Jurkat, Clone E6-1 (cell line): ENCODE data around the gene RAB5A.
"Not testable (repeated sequence)": the region's sequence is repeated elsewhere in the genome, so short reads cannot be mapped to it uniquely, and the experiment has no call there.

Experiments used
- DNase-seq: peaks from one replicate; pipeline ENCODE4 v3.0.0-alpha.2; 2011; ENCODE audit warnings: low read depth, low spot score
- H3K4me3 ChIP-seq: 2 replicates; pipeline ENCODE4 v1.5.1; 2011; ENCODE audit warnings: mild to moderate bottlenecking, low read length, control low read depth, moderate library complexity

The RAB5A gene

GRCh38 chr3:19945969-19946831, 697 bp upstream of the RAB5A start:
- peak overlapping the region; percentile 76 for H3K4me3 ChIP-seq
- DNase-seq: no peak

GRCh38 chr3:19947549-19948225, 790 bp downstream of the RAB5A start:
- DNase-seq: no peak
- H3K4me3 ChIP-seq: peak overlapping the region; percentile 76

GRCh38 chr3:19948226-19948591, 1.3 kb downstream of the RAB5A start:
- peak overlapping the region; percentile 76 for H3K4me3 ChIP-seq
- DNase-seq: no peak

- no peak for DNase-seq
- H3K4me3 ChIP-seq: no peak overlapping the region
These were observed 3.4 kb downstream of the RAB5A start for GRCh38 chr3:19950316-19950715.

GRCh38 chr3:19954676-19955075, 7.8 kb downstream of the RAB5A start:
- DNase-seq: no peak
- H3K4me3 ChIP-seq: no peak overlapping the region

GRCh38 chr3:19957354-19957753, 10.5 kb downstream of the RAB5A start:
- DNase-seq, H3K4me3 ChIP-seq: not testable (repeated sequence)

GRCh38 chr3:19959505-19959904, 12.6 kb downstream of the RAB5A start:
- DNase-seq: no peak
- no peak overlapping the region for H3K4me3 ChIP-seq

- no peak for DNase-seq
- H3K4me3 ChIP-seq: no peak overlapping the region
These were observed 13.8 kb downstream of the RAB5A start for GRCh38 chr3:19960696-19961095.

GRCh38 chr3:19961960-19962359, 15.1 kb downstream of the RAB5A start:
- no peak overlapping the region for H3K4me3 ChIP-seq
- no peak for DNase-seq

GRCh38 chr3:19967208-19967607, 20.3 kb downstream of the RAB5A start:
- no peak for DNase-seq
- no peak overlapping the region for H3K4me3 ChIP-seq

- no peak for DNase-seq
- no peak overlapping the region for H3K4me3 ChIP-seq
These were observed 20.9 kb downstream of the RAB5A start for GRCh38 chr3:19967812-19968211.

- no peak overlapping the region for H3K4me3 ChIP-seq
- DNase-seq: no peak
These were observed 23.4 kb downstream of the RAB5A start for GRCh38 chr3:19970327-19970726.

- H3K4me3 ChIP-seq: no peak overlapping the region
- DNase-seq: no peak
These were observed 25.2 kb downstream of the RAB5A start for GRCh38 chr3:19972054-19972453.

GRCh38 chr3:19988904-19989303, 42.0 kb downstream of the RAB5A start:
- H3K4me3 ChIP-seq, DNase-seq: not testable (repeated sequence)

GRCh38 chr3:19994796-19995195, 47.9 kb downstream of the RAB5A start:
- H3K4me3 ChIP-seq: no peak overlapping the region
- DNase-seq: no peak

- no peak for DNase-seq
- H3K4me3 ChIP-seq: no peak overlapping the region
These were observed 50.6 kb downstream of the RAB5A start for GRCh38 chr3:19997502-19997901.

GRCh38 chr3:20001932-20002331, 55.0 kb downstream of the RAB5A start:
- H3K4me3 ChIP-seq: no peak overlapping the region
- DNase-seq: no peak

- no peak overlapping the region for H3K4me3 ChIP-seq
These were observed 61.1 kb downstream of the RAB5A start for GRCh38 chr3:20007960-20008359.

GRCh38 chr3:20008646-20009045, 61.7 kb downstream of the RAB5A start:
- DNase-seq: peak; percentile 39
- H3K4me3 ChIP-seq: no peak overlapping the region

More at GRCh38 chr3:20007960-20008359, 61.1 kb downstream of the RAB5A start:
- no peak for DNase-seq

- H3K4me3 ChIP-seq: no peak within 1 kb of the TSS
- no peak for DNase-seq
These were observed 65.3 kb downstream of the RAB5A start, which contains the start of gene PP2D1 for GRCh38 chr3:20012164-20012563. TSS of gene PP2D1 (minus strand) at chr3:20012264. CDS start at chr3:20012072, 192 bp downstream.
